Pancreas (tissue), 10 donors: Measurements from ENCODE around the gene RSPH1. TPM values are rescaled to one million over a fixed set of nuclear protein-coding genes. Genes with fewer than 3 reads are reported as not detected.

ENCODE experiments used
- ATAC-seq, 4 donors: fragments of 200-7000 bp; cut with Tn5 transposase; one replicate each; pipeline versions ENCODE4 v1.8.0 to v1.9.1; 2020; ENCODE audit warnings: mild to moderate bottlenecking in 4 of 4, moderate library complexity in 4 of 4
- DNase-seq, 6 donors: peaks; one replicate each; pipeline ENCODE4 v3.0.0-alpha.2; 2020
- FAIRE-seq: peaks from 2 replicates; lab custom pipeline; 2012; peaks lifted over from hg19 to GRCh38; lab: Jason Lieb, UNC
- H3K27ac ChIP-seq, 4 donors: fragments of 200-600 bp; sonication (generic); 1 replicate in 3 of 4; 2 replicates in 1 of 4; pipeline versions ENCODE4 v1.5.0 to v1.8.0; 2020
- H3K27me3 ChIP-seq, 4 donors: fragments of 200-600 bp; one replicate each; pipeline ENCODE4 v1.8.0; 2021
- H3K36me3 ChIP-seq, 3 donors: fragments of 200-600 bp; sonication (generic) in 1 of 3; one replicate each; pipeline versions ENCODE4 v1.5.0 to v1.8.0; 2020 to 2021
- H3K4me1 ChIP-seq, 3 donors: fragments of 200-600 bp; one replicate each; pipeline ENCODE4 v1.8.0; 2021
- H3K4me3 ChIP-seq, 4 donors: fragments of 200-600 bp; sonication (generic) in 2 of 4; one replicate each; pipeline versions ENCODE4 v1.5.0 to v1.8.0; 2020 to 2021
- H3K9me3 ChIP-seq, 4 donors: fragments of 200-600 bp; one replicate each; pipeline ENCODE4 v1.8.0; 2021
- WGBS, 2 donors: extraction: QIAGEN DNeasy Blood & Tissue Kit; methylation state at CpG; one replicate each; pipeline ENCODE4 v1.1.7; 2013; 5-methylcytosine and 5-hydroxymethylcytosine counted together
- intact Hi-C, 3 donors: fragments of 100-400 bp; cut with DNase I; formaldehyde crosslinking; loops; one replicate each; pipeline versions ENCODE4 v1.11.1 to v1.14.2; 2022
- polyA plus RNA-seq, 2 donors: library from polyadenylated mRNA; stranded (reverse); fragments of 200-250 nt; gene quantifications; one replicate each; pipeline ENCODE4 v1.2.3, GENCODE V29; 2013
- total RNA-seq, 6 donors: library from RNA; stranded (reverse); fragmentation: NEBNext Ultra II Directional in 4 of 6; extraction: Animal tissue kit (Norgen Biotek cat#: 25700) in 4 of 6; gene quantifications; one replicate each; pipeline versions ENCODE4 v1.2.1 to v1.2.4, GENCODE V29; 2021 to 2023
- TF ChIP-seq, protein P1 (sequence below), 4 donors: fragments of 200-600 bp; sonication (generic) in 3 of 4; IDR thresholded peaks; one replicate each; pipeline versions ENCODE4 v1.5.0 to v1.8.0; 2021; ENCODE audit warnings: antibody characterized with exemption in 4 of 4
- donor health status: healthy with polysubstance abuse.
- donor health status: DM: no; HTN: no; CAD: no; lungs with moderate emphysema.
- donor health status: DM: no; HTN: no; CAD: no.
- donor health status: control.
- donor health status: control.
- donor health status: Bipolar disorder and iron deficiency.
- donor health status: DM: yes; HTN: yes; CAD: no.
- donor health status: DM: no; HTN: no; CAD: no.
- donor health status: DM: no; HTN: no; CAD: no.
- donor health status: DM: yes; HTN: yes; CAD: no.

Gene RSPH1
- total and polyA plus RNA-seq, 8 donors = 0.94 to 5.0 (median 2.1) TPM

DNA sequence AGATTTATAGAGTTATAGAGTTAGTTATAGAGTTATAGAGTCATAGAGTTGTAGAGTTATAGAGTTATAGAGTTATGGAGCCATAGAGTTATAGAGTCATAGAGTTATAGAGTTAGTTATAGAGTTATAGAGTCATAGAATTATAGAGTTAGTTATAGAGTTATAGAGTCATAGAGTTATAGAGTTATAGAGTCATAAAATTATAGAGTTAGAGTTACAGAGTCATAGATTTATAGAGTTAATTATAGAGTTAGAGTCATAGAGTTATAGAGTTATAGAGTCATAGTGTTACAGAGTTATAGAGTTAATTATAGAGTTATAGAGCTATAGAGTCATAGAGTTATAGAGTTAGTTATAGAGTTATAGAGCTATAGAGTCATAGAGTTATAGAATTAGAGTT is 60.2 kb downstream of the RSPH1 start:
- no peak overlapping the region for H3K27ac ChIP-seq
- intact Hi-C loops = no loop called here
- no peaks in the 10 kb centered on the region for H3K27me3 ChIP-seq
- H3K9me3 ChIP-seq = no peaks in the 10 kb centered on the region
- no peak for FAIRE-seq
- no peak overlapping the region for H3K4me3 ChIP-seq
- DNase-seq = no peak
- no peaks in the 10 kb centered on the region for H3K36me3 ChIP-seq
- TF ChIP-seq, protein P1, sequence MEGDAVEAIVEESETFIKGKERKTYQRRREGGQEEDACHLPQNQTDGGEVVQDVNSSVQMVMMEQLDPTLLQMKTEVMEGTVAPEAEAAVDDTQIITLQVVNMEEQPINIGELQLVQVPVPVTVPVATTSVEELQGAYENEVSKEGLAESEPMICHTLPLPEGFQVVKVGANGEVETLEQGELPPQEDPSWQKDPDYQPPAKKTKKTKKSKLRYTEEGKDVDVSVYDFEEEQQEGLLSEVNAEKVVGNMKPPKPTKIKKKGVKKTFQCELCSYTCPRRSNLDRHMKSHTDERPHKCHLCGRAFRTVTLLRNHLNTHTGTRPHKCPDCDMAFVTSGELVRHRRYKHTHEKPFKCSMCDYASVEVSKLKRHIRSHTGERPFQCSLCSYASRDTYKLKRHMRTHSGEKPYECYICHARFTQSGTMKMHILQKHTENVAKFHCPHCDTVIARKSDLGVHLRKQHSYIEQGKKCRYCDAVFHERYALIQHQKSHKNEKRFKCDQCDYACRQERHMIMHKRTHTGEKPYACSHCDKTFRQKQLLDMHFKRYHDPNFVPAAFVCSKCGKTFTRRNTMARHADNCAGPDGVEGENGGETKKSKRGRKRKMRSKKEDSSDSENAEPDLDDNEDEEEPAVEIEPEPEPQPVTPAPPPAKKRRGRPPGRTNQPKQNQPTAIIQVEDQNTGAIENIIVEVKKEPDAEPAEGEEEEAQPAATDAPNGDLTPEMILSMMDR (IDR thresholded peaks at IDR 0.05) = no peak
- no peak for ATAC-seq
- no peaks in the 10 kb centered on the region for H3K4me1 ChIP-seq

DNA sequence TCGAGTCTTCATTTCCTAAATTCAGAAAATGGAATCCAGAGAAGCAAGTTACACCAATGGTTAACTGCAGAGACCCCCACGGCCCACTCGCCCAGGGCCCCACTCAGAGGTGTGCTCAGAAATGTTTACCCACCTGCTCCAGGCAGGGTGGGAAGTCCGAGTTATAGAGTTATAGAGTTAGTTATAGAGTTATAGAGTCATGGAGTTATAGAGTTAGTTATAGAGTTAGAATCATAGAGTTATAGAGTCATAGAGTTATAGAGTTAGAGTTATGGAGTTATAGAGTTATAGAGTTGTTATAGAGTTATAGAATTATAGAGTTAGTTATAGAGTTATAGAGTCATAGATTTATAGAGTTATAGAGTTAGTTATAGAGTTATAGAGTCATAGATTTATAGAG is 60.6 kb downstream of the RSPH1 start:
- FAIRE-seq (no peak), ATAC-seq (no peak), DNase-seq (no peak)
- H3K9me3 ChIP-seq = no peaks in the 10 kb centered on the region
- WGBS, 2 donors = 52 to 65% methylated on average over 4 of the region's 4 CpGs
- no peaks in the 10 kb centered on the region for H3K27me3 ChIP-seq
- no peak overlapping the region for H3K27ac ChIP-seq
- intact Hi-C loops = no loop called here
- TF ChIP-seq, protein P1 (IDR thresholded peaks at IDR 0.05) = no peak
- H3K4me1 ChIP-seq = no peaks in the 10 kb centered on the region
- H3K36me3 ChIP-seq = no peaks in the 10 kb centered on the region
- no peak overlapping the region for H3K4me3 ChIP-seq

DNA sequence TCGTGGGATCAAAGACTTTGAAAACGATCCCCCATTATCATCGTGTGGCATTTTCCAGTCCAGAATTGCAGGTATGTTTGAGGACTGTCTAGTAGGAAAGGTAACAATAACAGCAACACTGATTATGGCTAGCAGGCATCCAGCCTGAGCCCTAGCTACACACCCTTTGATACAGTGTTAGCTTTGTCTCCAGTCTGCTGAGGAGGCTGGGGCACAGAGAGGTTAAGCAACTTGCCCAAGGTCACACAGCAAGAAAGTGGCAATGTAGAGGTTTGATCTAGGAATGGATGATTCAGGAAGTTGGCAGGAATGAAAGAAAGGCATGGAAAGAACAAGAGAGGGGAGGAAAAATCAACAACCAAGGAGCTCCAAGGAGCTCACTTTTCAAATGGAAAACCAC is 61.1 kb downstream of the RSPH1 start:
- TF ChIP-seq, protein P1 (IDR thresholded peaks at IDR 0.05) = no peak
- WGBS, 2 donors = 38 to 45% methylated on average over 3 of the region's 3 CpGs
- Histone ChIP-seq H3K36me3 (no peaks in the 10 kb centered on the region), H3K27ac (no peak overlapping the region), H3K4me1 (no peaks in the 10 kb centered on the region), H3K4me3 (no peak overlapping the region), H3K9me3 (no peaks in the 10 kb centered on the region), H3K27me3 (no peaks in the 10 kb centered on the region)
- intact Hi-C loops = no loop called here
- DNase-seq = no peak
- FAIRE-seq = no peak
- ATAC-seq = no peak

DNA sequence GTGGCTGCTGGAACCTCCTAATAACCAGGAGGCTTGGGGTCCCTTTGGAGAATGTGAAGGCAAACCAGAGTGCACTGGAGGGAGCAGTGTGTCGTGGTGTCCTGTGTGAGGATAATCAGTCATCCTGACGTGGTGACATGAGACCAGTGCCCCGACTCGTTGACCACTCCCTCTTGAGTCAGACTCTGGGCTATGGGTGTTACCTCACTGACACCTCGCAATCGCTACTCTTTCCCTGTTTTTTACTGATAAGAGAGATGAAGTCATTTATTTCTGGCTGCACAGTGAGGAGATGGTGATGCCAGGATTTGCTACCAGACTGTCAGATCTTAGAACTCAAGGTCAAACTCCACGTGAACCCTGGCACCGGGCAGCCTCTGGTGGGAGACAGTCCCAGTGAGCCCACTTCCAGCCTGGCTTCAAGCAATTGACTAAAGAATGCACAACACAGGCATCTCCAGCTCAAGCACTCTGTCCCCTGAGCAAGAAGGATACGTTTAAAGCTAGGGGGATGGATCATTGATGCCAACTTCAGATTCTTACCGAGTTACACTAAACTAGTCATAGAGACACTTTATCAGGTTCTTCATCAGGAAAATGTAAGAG is 62.0 kb downstream of the RSPH1 start:
- TF ChIP-seq, protein P1 (IDR thresholded peaks at IDR 0.05) = no peak
- DNase-seq = peak in 1 of 6 donors; percentile 26
- peak; percentile 48 to 80 (median 78) for ATAC-seq
- no peaks in the 10 kb centered on the region for H3K9me3 ChIP-seq
- no peak overlapping the region for H3K27ac ChIP-seq
- WGBS, 2 donors = 23 to 40% methylated on average over 10 of the region's 10 CpGs
- intact Hi-C loops = no loop called here
- no peaks in the 10 kb centered on the region for H3K27me3 ChIP-seq
- no peaks in the 10 kb centered on the region for H3K36me3 ChIP-seq
- FAIRE-seq = no peak
- H3K4me3 ChIP-seq = no peak overlapping the region
- no peaks in the 10 kb centered on the region for H3K4me1 ChIP-seq

DNA sequence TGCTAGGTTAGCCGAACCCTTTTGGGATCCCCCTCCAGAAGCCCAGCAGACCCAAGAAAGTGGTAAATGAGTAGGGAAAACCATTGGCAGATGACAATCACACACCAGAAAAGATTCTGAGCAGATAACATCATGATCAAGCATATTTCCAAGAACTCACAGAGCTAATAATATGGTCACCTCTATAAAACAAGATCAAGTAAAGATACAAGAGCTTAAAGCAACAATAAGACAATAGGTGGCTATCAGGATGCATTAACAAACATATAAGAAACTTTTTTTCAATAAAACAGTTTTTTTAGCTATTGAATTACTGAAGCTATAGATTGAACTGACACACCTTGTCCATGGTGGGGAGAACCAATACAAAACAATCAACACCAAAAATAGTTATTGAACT is 63.3 kb downstream of the RSPH1 start:
- WGBS, 2 donors = 59 to 65% methylated on average over 1 of the region's 1 CpG
- intact Hi-C loops = no loop called here
- FAIRE-seq = no peak

More for the DNA sequence above, 63.3 kb downstream of the RSPH1 start:
- H3K27ac ChIP-seq = no peak overlapping the region
- TF ChIP-seq, protein P1 (IDR thresholded peaks at IDR 0.05) = no peak
- H3K9me3 ChIP-seq = no peaks in the 10 kb centered on the region
- H3K4me1 ChIP-seq = no peaks in the 10 kb centered on the region
- H3K36me3 ChIP-seq = no peaks in the 10 kb centered on the region
- H3K27me3 ChIP-seq = no peaks in the 10 kb centered on the region
- H3K4me3 ChIP-seq = no peak overlapping the region
- ATAC-seq (no peak), DNase-seq (no peak)
